IMR-90 (cell line): Measurements from ENCODE around the gene NEURL2. TPM values are rescaled to one million over a fixed set of nuclear protein-coding genes. Genes with fewer than 3 reads are reported as not detected.
A peak's percentile ranks its signal among the peaks of the same experiment; 100 is the strongest.

Experiments used
- ATAC-seq: fragments of 200-7000 bp; cut with Tn5 transposase; 2 replicates; pipeline ENCODE4 v1.9.1; 2020; ENCODE audit warnings: low read depth, mild to moderate bottlenecking, moderate library complexity
- BruUV-seq: library from RNA; stranded (reverse); fragments of 400-500 nt; replicated peaks from 2 replicates; lab custom pipeline; 2021; lab: Mats Ljungman, UMichigan
- CTCF ChIA-PET: fragments of 300-600 bp; formaldehyde crosslinking; extraction: SDS; loops from one replicate; lab custom pipeline; 2021; ENCODE audit warnings: antibody characterized with exemption; lab: Yijun Ruan, JAX
- POLR2A ChIA-PET: fragments of 300-600 bp; sonication (Branson Sonifier 250); formaldehyde crosslinking; loops from one replicate; lab custom pipeline; 2022; ENCODE audit warnings: antibody characterized with exemption; ENCODE audit not compliant: unreplicated experiment; lab: Charles Lee
- DNase-seq: peaks from one replicate; pipeline ENCODE4 v3.0.0; 2013
- H2AFZ ChIP-seq: replicated peaks from 2 replicates; pipeline ENCODE3; 2013; ENCODE audit warnings: low read length, mild to moderate bottlenecking; ENCODE audit not compliant: poor library complexity
- H2AK5ac ChIP-seq: 2 replicates; pipeline ENCODE4 v1.6.1; 2013; ENCODE audit warnings: low read depth, low read length, inconsistent platforms
- H2AK9ac ChIP-seq: replicated peaks from 2 replicates; pipeline ENCODE3; 2013; ENCODE audit warnings: mild to moderate bottlenecking, low read depth, low read length, moderate library complexity; ENCODE audit not compliant: poor library complexity
- H2BK120ac ChIP-seq: 2 replicates; pipeline ENCODE4 v1.6.1; 2013; ENCODE audit warnings: low read depth, low read length, inconsistent platforms
- H2BK15ac ChIP-seq: 3 replicates; pipeline ENCODE4 v1.6.1; 2013; ENCODE audit warnings: low read depth, low read length, inconsistent platforms
- H2BK20ac ChIP-seq: 2 replicates; pipeline ENCODE4 v1.6.1; 2013; ENCODE audit warnings: low read depth, mild to moderate bottlenecking, inconsistent platforms, low read length, moderate library complexity
- H2BK5ac ChIP-seq: 2 replicates; pipeline ENCODE4 v1.6.1; 2013; ENCODE audit warnings: mild to moderate bottlenecking, low read depth, low read length, inconsistent platforms; ENCODE audit not compliant: poor library complexity, severe bottlenecking
- H3K14ac ChIP-seq: replicated peaks from 2 replicates; pipeline ENCODE4 v1.6.1; 2013; ENCODE audit warnings: low read depth, low read length, inconsistent platforms
- H3K18ac ChIP-seq: 2 replicates; pipeline ENCODE4 v1.6.1; 2013; ENCODE audit warnings: low read depth, low read length, control low read depth
- H3K23ac ChIP-seq: 2 replicates; pipeline ENCODE4 v1.6.1; 2013; ENCODE audit warnings: low read depth, low read length, inconsistent platforms
- H3K27ac ChIP-seq: 2 replicates; pipeline ENCODE4 v1.5.1; 2013; ENCODE audit warnings: mild to moderate bottlenecking, control low read depth, low read length; ENCODE audit not compliant: insufficient read depth
- H3K27me3 ChIP-seq: 2 replicates; pipeline ENCODE4 v1.6.1; 2013; ENCODE audit warnings: low read length; ENCODE audit not compliant: control insufficient read depth, insufficient read depth
- H3K36me3 ChIP-seq: 2 replicates; pipeline ENCODE4 v1.6.1; 2013; ENCODE audit warnings: low read length, mixed read lengths; ENCODE audit not compliant: control insufficient read depth, insufficient read depth
- H3K4ac ChIP-seq: 2 replicates; pipeline ENCODE4 v1.6.1; 2013; ENCODE audit warnings: low read depth, low read length, inconsistent platforms
- H3K4me1 ChIP-seq: 2 replicates; pipeline ENCODE4 v1.6.1; 2013; ENCODE audit warnings: low read length, mixed read lengths; ENCODE audit not compliant: control insufficient read depth, insufficient read depth
- H3K4me2 ChIP-seq: 2 replicates; pipeline ENCODE4 v1.6.1; 2013; ENCODE audit warnings: low read depth, mild to moderate bottlenecking, control low read depth, low read length, moderate library complexity
- H3K4me3 ChIP-seq: 2 replicates; pipeline ENCODE4 v1.5.1; 2013; ENCODE audit warnings: low read depth, mild to moderate bottlenecking, control low read depth, low read length, moderate library complexity; ENCODE audit not compliant: insufficient read depth
- H3K56ac ChIP-seq: 2 replicates; pipeline ENCODE4 v1.6.1; 2013; ENCODE audit warnings: low read length, inconsistent platforms; ENCODE audit not compliant: insufficient read depth; ENCODE audit errors: extremely low read depth
- H3K79me1 ChIP-seq, 2 experiments: 2 replicates each; pipeline ENCODE4 v1.6.1; 2013; ENCODE audit warnings: low read length in 2 of 2, inconsistent platforms in 1 of 2, low read depth in 1 of 2
- H3K9ac ChIP-seq: 2 replicates; pipeline ENCODE4 v1.6.1; 2013; ENCODE audit warnings: low read depth, low read length, control low read depth
- H3K9me1 ChIP-seq: 2 replicates; pipeline ENCODE4 v1.6.1; 2013; ENCODE audit warnings: low read length, inconsistent platforms; ENCODE audit not compliant: insufficient read depth
- H3K9me3 ChIP-seq: 2 replicates; pipeline ENCODE4 v1.6.1; 2013; ENCODE audit warnings: low read length; ENCODE audit not compliant: control insufficient read depth, insufficient read depth
- H4K20me1 ChIP-seq: 2 replicates; pipeline ENCODE4 v1.6.1; 2013; ENCODE audit warnings: low read length, inconsistent platforms; ENCODE audit not compliant: insufficient read depth
- H4K5ac ChIP-seq: 2 replicates; pipeline ENCODE4 v1.6.1; 2013; ENCODE audit warnings: mild to moderate bottlenecking, low read depth, low read length, control low read depth
- H4K8ac ChIP-seq, 2 experiments: 2 replicates each; pipeline ENCODE4 v1.6.1; 2013; ENCODE audit warnings: low read depth in 2 of 2, low read length in 2 of 2, control low read depth in 1 of 2, inconsistent platforms in 1 of 2
- H4K91ac ChIP-seq: 2 replicates; pipeline ENCODE4 v1.6.1; 2013; ENCODE audit warnings: low read depth, low read length, inconsistent platforms; ENCODE audit not compliant: insufficient read depth
- CHD1 ChIP-seq: IDR thresholded peaks from 2 replicates; pipeline ENCODE4 v1.6.1; 2012; ENCODE audit warnings: low read depth, low read length, improper control_type of control experiment
- CTCF ChIP-seq: conservative IDR thresholded peaks from 2 replicates; pipeline ENCODE4 v1.5.1; 2012; ENCODE audit warnings: mild to moderate bottlenecking, low read depth, low read length, improper control_type of control experiment
- FOS ChIP-seq: fragments of 150-350 bp; IDR thresholded peaks from 2 replicates; pipeline ENCODE4 v1.6.1; 2016; ENCODE audit warnings: low read depth, low read length
- MAFK ChIP-seq: IDR thresholded peaks from 2 replicates; pipeline ENCODE4 v1.6.1; 2012; ENCODE audit warnings: low read depth, low read length, improper control_type of control experiment
- MAZ ChIP-seq: IDR thresholded peaks from 2 replicates; pipeline ENCODE4 v1.6.1; 2012; ENCODE audit warnings: low read depth, mild to moderate bottlenecking, low read length, improper control_type of control experiment, moderate library complexity, borderline replicate concordance
- NFE2L2 ChIP-seq: fragments of 150-350 bp; IDR thresholded peaks from 2 replicates; pipeline ENCODE4 v1.6.1; 2016; ENCODE audit warnings: low read depth, mild to moderate bottlenecking, low read length
- POLR2A ChIP-seq: IDR thresholded peaks from 2 replicates; pipeline ENCODE4 v1.6.1; 2012; ENCODE audit warnings: mild to moderate bottlenecking, low read depth, low read length
- RAD21 ChIP-seq: IDR thresholded peaks from 2 replicates; pipeline ENCODE4 v1.6.1; 2012; ENCODE audit warnings: low read length, improper control_type of control experiment
- RFX5 ChIP-seq: IDR thresholded peaks from 2 replicates; pipeline ENCODE4 v1.8.0; 2012; ENCODE audit warnings: low read depth, mild to moderate bottlenecking, low read length, moderate library complexity
- WGBS, 2 experiments: methylation state at CpG; one replicate each; pipeline versions ENCODE4 v1.1.5 to v1.1.7; 2013; ENCODE audit warnings: missing lambda C conversion rate in 2 of 2; ENCODE audit not compliant: insufficient read length in 1 of 2; ENCODE audit errors: extremely low coverage in 2 of 2; 5-methylcytosine and 5-hydroxymethylcytosine counted together
- dilution Hi-C: fragments of 300-500 bp; cut with HindIII; formaldehyde crosslinking; loops from one replicate; pipeline ENCODE4 v1.14.3; 2018; ENCODE audit warnings: low sequenced_read_pairs; ENCODE audit not compliant: unreplicated experiment
- in situ Hi-C: fragments of 300-500 bp; cut with MboI; formaldehyde crosslinking; loops from 3 replicates; pipeline ENCODE4 v1.14.3; 2019; ENCODE audit warnings: low sequenced_read_pairs, inconsistent platforms, mixed read lengths
- intact Hi-C: fragments of 100-400 bp; cut with micrococcal nuclease; formaldehyde crosslinking; loops from 2 replicates; pipeline ENCODE4 v1.10.0; 2022
- polyA plus RNA-seq, 3 experiments: library from polyadenylated mRNA; depleted of rRNA; stranded (reverse); fragments of >200 nt; gene quantifications; 2 replicates each; pipeline ENCODE4 v1.2.3, GENCODE V29; 2012; ENCODE audit warnings: low replicate concordance in 1 of 3
- total RNA-seq: library from RNA; depleted of rRNA; stranded (reverse); fragments of >200 nt; gene quantifications from 2 replicates; pipeline ENCODE4 v1.2.3, GENCODE V29; 2012

NEURL2 gene
- total and polyA plus RNA-seq, 2 of the 4 experiments (the other 2 are of a cell fraction): 1.1 to 2.5 TPM

- CTCF ChIA-PET: interaction anchor here (0.6 to 1.0 kb wide), 2 partner anchors 9 to 52 kb away, joined by 3 to 5 read pairs; no protein-coding TSS in a partner anchor
- no TSS peak for BruUV-seq
These were observed 9.8 kb downstream of the NEURL2 start, which contains the start of gene ZSWIM1 for GRCh38 chr20:45880988-45881788. Gene ZSWIM1, plus strand, starts transcription at chr20:45881227. Its CDS starts 1,366 bp downstream, at chr20:45882593.

More at GRCh38 chr20:45880988-45881788, 9.8 kb downstream of the NEURL2 start, which contains the start of gene ZSWIM1:
- peaks cover 11 to 37% of the 10 kb centered on the region in 2 experiments; a peak in 3 of 4 replicates for H3K79me1 ChIP-seq
- peak within 1 kb of the TSS; percentile 83 for H3K9ac ChIP-seq
- peak within 1 kb of the TSS; percentile 45; the same call in 1 of the 3 replicates for H2BK15ac ChIP-seq
- 0% methylated on average over 3 of the region's 23 CpGs; no CpG with 5 or more reads in 1 of the 2 experiments for WGBS, 2 experiments
- no peaks in the 10 kb centered on the region for H3K9me3 ChIP-seq
- peak within 1 kb of the TSS; percentile 82 for H3K4me2 ChIP-seq
- H3K18ac ChIP-seq: peak within 1 kb of the TSS; percentile 12
- no peak within 1 kb of the TSS for H2BK20ac ChIP-seq
- H4K91ac ChIP-seq: peak within 1 kb of the TSS; percentile 87
- H3K27ac ChIP-seq: peak within 1 kb of the TSS; percentile 72
- H4K8ac ChIP-seq: peak within 1 kb of the TSS; percentile 85 to 99
- H3K36me3 ChIP-seq: peaks cover 35% of the 10 kb centered on the region
- H2BK120ac ChIP-seq: peak within 1 kb of the TSS; percentile 26; the same call in 1 of the 2 replicates
- peak within 1 kb of the TSS; percentile 87 for H3K23ac ChIP-seq
- peak within 1 kb of the TSS; percentile 77 for H4K5ac ChIP-seq
- ATAC-seq (peak; percentile 98), DNase-seq (peak; percentile 99)
- H2AFZ ChIP-seq: peak within 1 kb of the TSS; percentile 96
- dilution Hi-C loops (no loop called here), intact Hi-C loops (no loop called here), in situ Hi-C loops (no loop called here)
- H2AK9ac ChIP-seq: peak within 1 kb of the TSS; percentile 98
- peak within 1 kb of the TSS; percentile 52 for H3K4me3 ChIP-seq
- H3K14ac ChIP-seq: peak within 1 kb of the TSS; percentile 96
- no peaks in the 10 kb centered on the region for H3K27me3 ChIP-seq
- H2AK5ac ChIP-seq: peak within 1 kb of the TSS; percentile 87
- TF ChIP-seq POLR2A (peak; percentile 92), MAZ (no peak), CHD1 (no peak), MAFK (no peak), RFX5 (peak; percentile 27; the same call in 1 of the 2 replicates), CTCF (no peak), NFE2L2 (no peak), FOS (peak; percentile 67; the same call in 1 of the 2 replicates), RAD21 (no peak)
- H4K20me1 ChIP-seq: no peaks in the 10 kb centered on the region; the same call in 1 of the 2 replicates
- peak within 1 kb of the TSS; percentile 48 for H2BK5ac ChIP-seq
- H3K56ac ChIP-seq: peak within 1 kb of the TSS; percentile 95
- peaks cover 4% of the 10 kb centered on the region for H3K9me1 ChIP-seq
- peak within 1 kb of the TSS; percentile 88 for H3K4ac ChIP-seq
- H3K4me1 ChIP-seq: peaks cover 2% of the 10 kb centered on the region; the same call in 1 of the 2 replicates
- POLR2A ChIA-PET: interaction anchor here (0.6 to 1.0 kb wide), 5 partner anchors 9 to 47 kb away, joined by 3 to 4 read pairs (median 3); partner anchors contain the start of genes ACOT8 and ZSWIM3
